ENCODE data around the gene HELT.

HELT gene

GRCh38 chr4:184979461-184980124 lies 38.7 kb upstream of the HELT start:
- no peaks in the 10 kb centered on the region for H3K36me3 ChIP-seq (ENCODE audit: insufficient read depth, low read length)
- no peaks in the 10 kb centered on the region for H3K27me3 ChIP-seq (ENCODE audit: insufficient read depth, low read length, poor library complexity)
- no peak overlapping the region for H3K4me2 ChIP-seq (ENCODE audit: insufficient read depth, low read length)
- no peak overlapping the region for H2AFZ ChIP-seq (ENCODE audit: low read depth, low read length)
- no peaks in the 10 kb centered on the region for H3K9me3 ChIP-seq (ENCODE audit: insufficient read depth, low read length, severe bottlenecking)
- no peak overlapping the region for H3K9ac ChIP-seq (ENCODE audit: low read depth, low read length)
- no peak for DNase-seq
- TF ChIP-seq CTCF (IDR thresholded peaks at IDR 0.05; ENCODE audit: borderline replicate concordance, extremely low read depth, low read length, poor library complexity, severe bottlenecking) (no peak), EZH2 (IDR thresholded peaks at IDR 0.05; ENCODE audit: borderline replicate concordance, low read depth, low read length, severe bottlenecking) (no peak)
- no peaks in the 10 kb centered on the region for H4K20me1 ChIP-seq (ENCODE audit: insufficient read depth, low read length)
- H3K4me1 ChIP-seq (ENCODE audit: insufficient read depth, low read length), result peaks cover 12% of the 10 kb centered on the region
- H3K79me2 ChIP-seq (ENCODE audit: insufficient read depth, low read length), result no peaks in the 10 kb centered on the region
- H3K4me3 ChIP-seq (ENCODE audit: low read depth in 1 of 2, low read length in 2 of 2), result no peak overlapping the region
- ATAC-seq (ENCODE audit: insufficient read depth, low read depth), result no peak
- no peak overlapping the region for H3K27ac ChIP-seq (ENCODE audit: low read length)

- Histone ChIP-seq H3K9ac (ENCODE audit: low read depth, low read length) (no peak overlapping the region), H3K9me3 (ENCODE audit: insufficient read depth, low read length, severe bottlenecking) (no peaks in the 10 kb centered on the region), H3K27me3 (ENCODE audit: insufficient read depth, low read length, poor library complexity) (no peaks in the 10 kb centered on the region), H3K4me2 (ENCODE audit: insufficient read depth, low read length) (no peak overlapping the region), H3K79me2 (ENCODE audit: insufficient read depth, low read length) (no peaks in the 10 kb centered on the region), H3K27ac (ENCODE audit: low read length) (no peak overlapping the region), H2AFZ (ENCODE audit: low read depth, low read length) (no peak overlapping the region), H3K36me3 (ENCODE audit: insufficient read depth, low read length) (no peaks in the 10 kb centered on the region), H3K4me1 (ENCODE audit: insufficient read depth, low read length) (peaks cover 12% of the 10 kb centered on the region), H4K20me1 (ENCODE audit: insufficient read depth, low read length) (no peaks in the 10 kb centered on the region), H3K4me3 (ENCODE audit: low read depth in 1 of 2, low read length in 2 of 2) (no peak overlapping the region)
- DNase-seq (no peak), ATAC-seq (ENCODE audit: insufficient read depth, low read depth) (no peak)
- TF ChIP-seq EZH2 (IDR thresholded peaks at IDR 0.05; ENCODE audit: borderline replicate concordance, low read depth, low read length, severe bottlenecking), result no peak
- TF ChIP-seq CTCF (IDR thresholded peaks at IDR 0.05; ENCODE audit: borderline replicate concordance, extremely low read depth, low read length, poor library complexity, severe bottlenecking), result no peak
These were observed 38.0 kb upstream of the HELT start for GRCh38 chr4:184980261-184980660.

DNA sequence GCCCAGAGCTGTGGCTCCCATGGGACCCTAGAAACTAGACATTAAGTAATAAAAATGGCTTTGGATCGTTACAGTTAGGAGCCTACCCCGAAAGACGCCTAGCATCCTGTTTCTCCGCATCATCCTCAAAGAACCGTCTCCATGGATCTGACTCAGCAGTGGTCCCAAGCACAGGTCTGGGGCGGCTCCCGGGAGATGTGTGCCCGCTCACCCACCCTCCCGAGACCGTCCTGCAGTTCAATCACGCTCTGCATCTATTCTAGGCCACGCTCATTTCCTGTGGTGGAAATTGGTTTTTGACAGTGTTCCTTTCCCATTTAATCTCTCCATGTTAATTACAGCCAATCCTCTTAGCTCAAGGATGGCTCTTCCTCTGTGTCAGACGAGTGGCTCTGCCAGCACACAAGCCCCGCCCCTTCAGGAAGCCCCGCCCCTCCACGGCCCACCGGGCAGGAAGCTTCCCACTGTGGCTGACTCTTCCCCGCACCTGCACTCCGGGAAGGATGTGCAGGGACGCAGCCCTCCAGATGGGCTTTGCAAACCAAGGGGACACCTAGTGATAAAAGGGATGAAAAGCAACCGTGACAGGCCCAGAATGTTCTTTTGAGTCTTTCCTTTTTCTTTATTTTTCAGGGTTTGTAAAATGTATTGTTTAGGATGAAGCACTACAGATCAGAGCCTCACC lies 34.5 kb upstream of the HELT start:
- no peaks in the 10 kb centered on the region for H3K79me2 ChIP-seq (ENCODE audit: insufficient read depth, low read length)
- ATAC-seq (ENCODE audit: insufficient read depth, low read depth) (peak; percentile 93), DNase-seq (peak; percentile 82)
- no peaks in the 10 kb centered on the region for H3K36me3 ChIP-seq (ENCODE audit: insufficient read depth, low read length)
- H3K27ac ChIP-seq (ENCODE audit: low read length), result no peak overlapping the region
- peaks cover 12% of the 10 kb centered on the region for H3K4me1 ChIP-seq (ENCODE audit: insufficient read depth, low read length)
- H3K9me3 ChIP-seq (ENCODE audit: insufficient read depth, low read length, severe bottlenecking), result no peaks in the 10 kb centered on the region
- no peaks in the 10 kb centered on the region for H4K20me1 ChIP-seq (ENCODE audit: insufficient read depth, low read length)
- peak; percentile 59 for TF ChIP-seq CTCF (IDR thresholded peaks at IDR 0.05; ENCODE audit: borderline replicate concordance, extremely low read depth, low read length, poor library complexity, severe bottlenecking)
- TF ChIP-seq EZH2 (IDR thresholded peaks at IDR 0.05; ENCODE audit: borderline replicate concordance, low read depth, low read length, severe bottlenecking), result no peak
- peak overlapping the region; percentile 37 for H3K4me2 ChIP-seq (ENCODE audit: insufficient read depth, low read length)
- no peak overlapping the region for H2AFZ ChIP-seq (ENCODE audit: low read depth, low read length)
- H3K27me3 ChIP-seq (ENCODE audit: insufficient read depth, low read length, poor library complexity), result no peaks in the 10 kb centered on the region
- no peak overlapping the region for H3K9ac ChIP-seq (ENCODE audit: low read depth, low read length)
- no peak overlapping the region for H3K4me3 ChIP-seq (ENCODE audit: low read depth in 1 of 2, low read length in 2 of 2)

Measured in DND-41 (cell line).